ENCODE results near the gene MSH5.
A peak's percentile ranks its signal among the peaks of the same experiment; 100 is the strongest.

MSH5 gene

GRCh38 chr6:31713991-31714684, 25.7 kb upstream of the MSH5 start:
- DNase-seq, result no peak

- no peak for DNase-seq
Measured at GRCh38 chr6:31715022-31715958, 24.5 kb upstream of the MSH5 start, which contains the start of gene LY6G6D. LY6G6D (plus strand) TSS chr6:31715348; CDS start chr6:31715356, 8 bp downstream.

GRCh38 chr6:31717499-31718222, 22.1 kb upstream of the MSH5 start:
- no peak for DNase-seq

- DNase-seq, result no peak
Measured at GRCh38 chr6:31718265-31718664, 21.5 kb upstream of the MSH5 start.

- no peak for DNase-seq
Measured at GRCh38 chr6:31719001-31719400, 20.8 kb upstream of the MSH5 start.

- DNase-seq, result no peak
Measured at GRCh38 chr6:31720196-31720770, 19.5 kb upstream of the MSH5 start.

GRCh38 chr6:31721351-31722020, 18.3 kb upstream of the MSH5 start, which contains the start of gene LY6G6C:
LY6G6C (minus strand) TSS chr6:31721746; CDS start chr6:31721679, 67 bp downstream.
- no peak for DNase-seq

GRCh38 chr6:31722173-31722572, 17.6 kb upstream of the MSH5 start:
- DNase-seq, result no peak

- DNase-seq, result no peak
Measured at GRCh38 chr6:31723245-31723979, 16.4 kb upstream of the MSH5 start, which contains the start of gene MPIG6B. MPIG6B (plus strand) TSS chr6:31723373; CDS start chr6:31723384, 11 bp downstream.

- no peak for DNase-seq
Measured at GRCh38 chr6:31723980-31724691, 15.7 kb upstream of the MSH5 start.

GRCh38 chr6:31725502-31726350, 14.1 kb upstream of the MSH5 start:
- DNase-seq, result no peak

- DNase-seq, result no peak
Measured at GRCh38 chr6:31727034-31727716, 12.6 kb upstream of the MSH5 start.

GRCh38 chr6:31727717-31728671, 11.8 kb upstream of the MSH5 start:
- DNase-seq, result no peak

GRCh38 chr6:31728767-31729514, 10.9 kb upstream of the MSH5 start, which contains the start of gene DDAH2:
DDAH2 (minus strand) TSS chr6:31729299; CDS start chr6:31729161, 138 bp downstream.
- DNase-seq, result no peak

- peak; percentile 89 for DNase-seq
Measured at GRCh38 chr6:31729515-31729978, 10.3 kb upstream of the MSH5 start.

- peak; percentile 84 for DNase-seq
Measured at GRCh38 chr6:31729979-31730630, 9.7 kb upstream of the MSH5 start.

Measured in 8988T (cell line).